NCI-H748 treated with DMSO at 0.1 percent for 48 hours (cell line): ENCODE data around the gene PCBP4.

Experiments used
- DNase-seq: peaks from one replicate; lab custom pipeline; 2025; lab: John Stamatoyannopoulos, UW

The PCBP4 gene

DNA sequence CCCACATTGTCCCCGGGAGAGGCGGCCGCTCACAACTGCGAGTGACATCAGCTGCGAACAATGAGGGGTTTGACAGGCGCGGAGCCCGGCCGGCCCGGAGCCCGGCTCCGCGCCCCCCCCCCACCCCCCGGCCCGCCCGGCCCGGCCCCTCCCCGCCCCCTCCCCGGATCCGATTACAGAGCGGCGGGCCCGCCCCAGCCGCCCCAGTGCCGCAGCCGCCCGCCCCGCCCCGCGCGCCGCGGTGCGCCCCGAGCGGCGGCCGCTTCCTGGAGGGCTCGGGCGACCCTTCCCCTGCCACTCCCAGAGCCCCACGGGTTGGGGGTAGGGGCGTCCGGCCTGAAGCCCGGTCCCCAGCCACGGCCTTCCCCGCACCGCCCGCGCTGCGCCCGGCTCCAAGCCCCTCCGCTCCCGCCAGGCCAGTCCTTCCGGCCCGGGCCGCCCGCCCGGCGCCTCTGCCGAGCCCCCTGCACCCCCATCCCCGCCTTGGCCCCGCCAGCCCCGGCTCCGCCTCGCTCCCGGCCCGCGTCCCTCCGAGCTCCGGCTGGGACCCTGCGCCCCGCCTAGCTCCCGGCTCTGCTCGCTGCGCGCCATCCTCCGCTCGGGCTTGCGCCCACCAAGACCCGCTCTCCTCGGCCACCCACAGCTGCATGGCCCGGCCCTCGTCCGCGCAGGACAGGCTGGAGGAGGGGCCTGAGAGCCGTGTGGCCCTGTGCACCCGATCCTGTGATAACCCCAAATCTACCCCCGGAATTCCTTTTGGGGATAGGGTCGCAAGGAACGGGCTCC, at the start of gene PCBP4:
Gene PCBP4 (minus strand): TSS at position 71 of the 786 bp plus-strand sequence. CDS start 6,214 bp downstream, outside the sequence.
- DNase-seq = peak; percentile 30

DNA sequence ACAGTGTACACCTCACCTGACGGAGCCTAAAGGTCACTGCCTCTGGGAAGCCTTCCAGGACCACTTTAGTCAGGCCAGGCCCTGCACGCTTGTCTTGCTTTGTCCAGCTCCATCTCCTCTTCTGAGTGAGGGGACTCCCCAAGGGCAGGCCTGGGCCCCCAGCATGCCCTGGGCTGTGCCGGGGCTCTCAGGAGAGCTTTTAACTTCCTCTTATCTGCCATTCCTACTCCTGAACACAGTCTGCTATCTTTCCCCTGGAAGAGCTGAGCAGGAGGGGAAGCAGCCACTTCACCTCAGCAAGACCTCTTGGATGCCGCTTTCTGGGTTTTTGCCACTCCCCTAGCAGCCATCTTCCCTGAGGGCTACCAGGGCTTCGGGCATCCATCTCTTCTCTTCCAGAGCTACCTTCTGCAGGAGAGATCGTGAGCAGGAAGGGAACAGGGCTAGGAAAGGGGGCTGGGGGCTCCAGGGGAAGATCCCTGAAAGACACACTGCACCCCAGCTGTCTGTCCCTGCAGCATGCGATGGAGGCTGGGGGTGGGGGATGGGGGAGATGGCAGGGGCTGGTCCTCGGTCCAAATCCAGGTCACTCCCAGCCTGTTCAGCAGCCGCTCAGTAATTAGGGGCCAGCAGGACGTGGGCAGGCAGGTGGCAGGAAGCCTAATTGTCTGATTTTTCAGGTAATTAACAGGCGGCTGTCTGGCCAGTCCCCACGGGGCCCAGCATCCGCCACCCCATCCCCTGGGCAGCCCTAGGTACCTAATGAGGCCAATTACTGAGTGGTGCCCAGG, 48.4 kb upstream of the PCBP4 start:
- peak; percentile 22 for DNase-seq

- no peak for DNase-seq
These were observed 47.4 kb upstream of the PCBP4 start for GRCh38 chr3:52014613-52015012.

- no peak for DNase-seq
These were observed 46.7 kb upstream of the PCBP4 start for GRCh38 chr3:52013802-52014598.

DNA sequence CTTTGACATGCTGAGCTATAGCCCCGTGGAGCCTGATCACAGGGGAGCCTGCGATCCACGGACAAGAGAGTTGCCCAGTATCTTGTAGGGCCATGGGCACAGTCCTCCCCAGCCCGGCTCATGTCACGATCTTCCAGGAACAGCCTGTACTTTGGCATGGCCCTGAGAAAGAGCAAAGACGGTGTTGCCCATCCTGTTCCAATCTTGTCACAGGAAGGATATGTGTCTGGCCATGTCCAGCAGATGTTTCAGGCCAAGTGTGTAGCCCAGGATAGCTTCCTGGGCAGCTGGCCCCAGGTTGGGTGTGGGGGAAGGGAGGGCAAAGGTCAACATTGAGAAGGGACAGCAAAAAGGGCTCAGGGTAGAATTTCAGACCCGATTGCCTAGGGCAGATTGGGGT, 45.4 kb upstream of the PCBP4 start:
- no peak for DNase-seq

DNA sequence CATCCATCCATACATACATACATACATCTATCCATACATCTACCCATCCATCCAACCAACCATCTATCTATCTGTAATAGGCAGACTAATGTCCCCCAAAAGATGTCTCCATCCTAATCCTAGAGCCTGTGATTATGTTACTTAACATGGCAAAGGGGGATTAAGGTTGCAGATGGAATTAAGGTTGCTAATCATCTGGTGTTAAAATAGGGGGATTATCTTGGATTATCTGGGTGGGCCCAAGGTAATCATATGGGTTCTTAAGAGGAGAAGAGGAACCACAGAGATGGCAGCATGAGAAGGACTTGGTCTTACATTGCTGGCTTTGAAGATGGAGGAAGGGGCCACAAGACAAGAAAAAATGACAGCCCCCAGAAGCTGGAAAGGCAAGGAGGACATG, 43.2 kb upstream of the PCBP4 start:
- DNase-seq = no peak

DNA sequence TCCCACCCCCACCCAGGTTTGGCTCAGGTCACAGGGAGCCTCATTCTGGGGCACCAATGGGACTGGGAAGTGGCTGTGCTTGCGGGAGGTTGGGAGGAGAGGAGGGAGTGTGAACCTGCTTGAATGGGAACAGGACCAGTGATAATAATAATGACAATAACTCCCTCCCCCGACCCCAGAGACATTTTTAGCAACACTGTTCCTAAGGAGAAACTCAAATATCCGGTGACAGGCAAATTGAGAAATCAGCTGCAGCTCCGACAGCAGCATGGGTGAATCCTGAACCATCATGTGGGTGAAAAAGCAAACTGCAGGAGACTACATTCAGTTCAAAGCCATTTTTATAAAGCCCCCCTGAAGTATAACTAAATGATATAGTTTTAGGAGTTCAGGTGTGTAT, 40.0 kb upstream of the PCBP4 start:
- no peak for DNase-seq

GRCh38 chr3:52006820-52007133, 39.5 kb upstream of the PCBP4 start:
- no peak for DNase-seq

DNA sequence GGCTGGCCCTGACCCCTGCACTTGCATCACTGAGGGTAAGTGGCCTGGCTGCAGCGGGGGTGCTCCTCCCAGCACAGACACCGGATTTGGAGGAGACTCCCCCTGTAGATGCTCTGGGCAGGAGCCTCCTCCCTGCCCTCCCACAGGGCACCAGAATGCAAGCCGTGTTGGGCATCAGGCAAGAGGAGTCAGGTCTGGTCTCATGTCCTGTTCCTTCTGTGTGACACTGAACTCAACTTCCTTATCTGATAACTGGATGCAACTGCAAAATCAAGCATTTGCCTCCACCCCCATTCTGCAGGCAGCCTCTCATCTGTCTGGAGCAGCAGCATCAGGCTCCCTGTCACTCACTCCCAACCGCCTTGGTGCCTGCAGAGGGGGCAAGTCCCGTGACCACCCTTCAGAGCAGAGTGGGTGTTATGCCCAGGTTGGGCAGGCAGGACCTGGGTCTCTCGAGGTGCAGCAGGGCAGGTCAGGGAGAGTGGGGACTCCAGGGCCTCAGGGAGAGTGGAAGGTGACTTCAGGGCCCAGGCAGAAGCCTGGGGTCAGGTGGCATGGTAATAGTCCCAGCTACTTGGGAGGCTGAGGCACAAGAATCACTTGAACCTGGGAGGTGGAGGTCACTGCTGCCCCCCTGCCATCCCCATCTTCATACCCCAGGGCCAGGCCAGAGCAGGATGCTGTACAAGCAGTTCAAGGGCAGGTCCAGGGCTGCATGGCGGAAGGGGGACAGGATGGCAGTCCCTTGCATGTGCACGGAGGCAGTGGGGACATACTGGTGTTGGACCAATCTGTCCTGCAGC, 39.0 kb upstream of the PCBP4 start:
- no peak for DNase-seq

DNA sequence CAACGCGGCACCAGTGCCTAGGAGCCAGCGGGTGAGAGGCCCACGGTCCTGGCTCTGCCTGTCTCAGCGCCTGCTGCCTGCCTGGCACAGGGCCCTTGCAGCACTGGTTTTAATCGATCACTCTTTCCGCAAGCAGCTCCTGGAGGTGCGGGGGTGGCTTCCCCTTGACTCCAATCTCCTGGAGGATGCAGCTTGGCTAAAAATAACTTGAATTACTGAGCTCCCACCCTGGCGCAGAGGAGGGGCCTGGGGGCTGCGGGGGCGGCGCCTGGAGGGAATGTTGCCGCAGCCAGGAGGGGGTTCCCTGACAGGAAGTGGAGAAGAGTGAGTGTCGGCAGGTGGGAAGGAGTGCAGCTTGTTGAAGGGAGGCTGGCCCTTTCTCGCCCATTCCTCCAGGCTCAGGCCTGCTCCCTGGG, 38.3 kb upstream of the PCBP4 start:
- DNase-seq = no peak

- DNase-seq = no peak
These were observed 37.7 kb upstream of the PCBP4 start for GRCh38 chr3:52004906-52005395.

GRCh38 chr3:52004163-52004787, 37.0 kb upstream of the PCBP4 start:
- peak; percentile 21 for DNase-seq

DNA sequence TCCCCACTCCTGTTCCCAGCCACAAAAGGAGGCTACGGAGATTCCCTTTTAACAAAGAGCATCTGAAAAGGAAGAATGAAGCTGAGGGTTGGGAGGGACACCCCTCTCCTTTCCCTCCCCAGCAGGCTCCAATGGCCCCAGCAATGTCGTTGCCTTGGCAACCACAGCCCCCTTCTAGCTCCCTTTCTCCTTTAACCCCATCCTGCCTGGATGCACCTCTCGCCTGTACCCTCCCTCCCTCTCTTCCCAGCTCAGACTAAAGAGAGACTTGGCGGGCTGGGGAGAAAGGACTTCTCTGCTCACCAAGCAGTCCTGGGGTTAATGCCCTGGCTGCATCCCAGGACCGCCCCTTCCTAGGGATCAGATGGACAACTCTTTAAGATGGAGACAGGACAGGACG, 35.5 kb upstream of the PCBP4 start:
- DNase-seq = no peak

GRCh38 chr3:52001443-52001974, 34.3 kb upstream of the PCBP4 start:
- peak; percentile 49 for DNase-seq

- DNase-seq = no peak
These were observed 32.6 kb upstream of the PCBP4 start for GRCh38 chr3:51999846-52000245.

DNA sequence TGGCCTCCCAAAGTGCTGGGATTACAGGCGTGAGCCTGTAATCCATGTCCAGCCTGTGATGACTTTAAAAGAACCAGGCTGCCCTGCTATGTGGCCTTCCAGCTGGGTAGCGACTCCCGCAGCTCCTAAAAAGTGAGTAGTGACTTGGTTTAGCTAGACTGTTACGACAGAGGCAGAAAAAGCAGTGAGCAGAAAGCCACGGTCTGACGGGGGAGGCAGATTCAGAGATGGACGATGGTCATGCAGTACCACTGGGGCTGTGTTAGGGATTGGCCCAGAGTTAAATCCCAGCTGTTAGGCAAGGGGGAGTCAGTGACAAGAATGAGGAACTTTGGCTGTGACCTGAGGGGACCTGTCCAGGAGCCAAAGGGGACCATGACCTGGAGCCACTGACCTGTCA, 31.5 kb upstream of the PCBP4 start:
- no peak for DNase-seq

- DNase-seq = no peak
These were observed 30.8 kb upstream of the PCBP4 start for GRCh38 chr3:51997935-51998596.

GRCh38 chr3:51997172-51997571, 29.9 kb upstream of the PCBP4 start:
- DNase-seq = no peak

- DNase-seq = peak; percentile 88
These were observed 28.3 kb upstream of the PCBP4 start, which contains the start of gene RPL29 for GRCh38 chr3:51995346-51996163. TSS of gene RPL29 (minus strand) at chr3:51995895. CDS start at chr3:51995461, 434 bp downstream.
